IPS-18a (cell line): ENCODE data around the gene WDPCP.
"Not testable (repeated sequence)": the region's sequence is repeated elsewhere in the genome, so short reads cannot be mapped to it uniquely, and the experiment has no call there.

Experiments
- H3K27ac ChIP-seq: one replicate; pipeline ENCODE4 v1.5.1; 2013; ENCODE audit warnings: low read length
- H3K27me3 ChIP-seq: one replicate; pipeline ENCODE4 v1.6.1; 2013; ENCODE audit warnings: mild to moderate bottlenecking, low read length; ENCODE audit not compliant: control insufficient read depth, insufficient read depth
- H3K36me3 ChIP-seq: one replicate; pipeline ENCODE4 v1.6.1; 2013; ENCODE audit warnings: low read depth, low read length; ENCODE audit not compliant: control insufficient read depth
- H3K4me1 ChIP-seq: one replicate; pipeline ENCODE4 v1.6.1; 2013; ENCODE audit warnings: low read depth, low read length; ENCODE audit not compliant: control insufficient read depth
- H3K4me3 ChIP-seq: one replicate; pipeline ENCODE4 v1.5.1; 2013; ENCODE audit warnings: low read length
- H3K9ac ChIP-seq: one replicate; pipeline ENCODE4 v1.6.1; 2013; ENCODE audit warnings: mild to moderate bottlenecking, low read length, moderate library complexity
- H3K9me3 ChIP-seq: one replicate; pipeline ENCODE4 v1.6.1; 2013; ENCODE audit warnings: low read depth, low read length; ENCODE audit not compliant: control insufficient read depth

Gene WDPCP

GRCh38 chr2:63562751-63563150 lies 25.5 kb downstream of the WDPCP start:
- peaks cover 11% of the 10 kb centered on the region for H3K36me3 ChIP-seq
- no peak overlapping the region for H3K4me3 ChIP-seq
- H3K9me3 ChIP-seq, result no peaks in the 10 kb centered on the region
- H3K27ac ChIP-seq, result no peak overlapping the region
- no peaks in the 10 kb centered on the region for H3K27me3 ChIP-seq
- H3K4me1 ChIP-seq, result no peaks in the 10 kb centered on the region
- H3K9ac ChIP-seq, result no peak overlapping the region

DNA sequence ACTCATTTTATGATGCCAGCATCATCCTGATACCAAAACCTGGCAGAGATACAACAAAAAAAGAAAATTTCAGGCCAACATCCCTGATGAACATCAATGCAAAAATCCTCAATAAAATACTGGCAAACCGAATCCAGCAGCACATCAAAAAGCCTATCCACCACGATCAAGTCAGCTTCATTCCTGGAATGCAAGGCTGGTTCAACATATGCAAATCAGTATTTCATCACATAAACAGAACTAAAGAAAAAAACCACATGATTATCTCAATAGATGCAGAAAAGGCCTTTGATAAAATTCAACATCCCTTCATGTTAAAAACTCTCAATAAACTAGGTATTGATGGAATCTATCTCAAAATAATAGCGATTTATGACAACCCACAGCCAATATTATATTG lies 29.4 kb downstream of the WDPCP start:
- H3K4me3 ChIP-seq, H3K9me3 ChIP-seq, H3K9ac ChIP-seq, H3K27ac ChIP-seq, H3K4me1 ChIP-seq, H3K27me3 ChIP-seq: not testable (repeated sequence)
- peaks cover 11% of the 10 kb centered on the region for H3K36me3 ChIP-seq

DNA sequence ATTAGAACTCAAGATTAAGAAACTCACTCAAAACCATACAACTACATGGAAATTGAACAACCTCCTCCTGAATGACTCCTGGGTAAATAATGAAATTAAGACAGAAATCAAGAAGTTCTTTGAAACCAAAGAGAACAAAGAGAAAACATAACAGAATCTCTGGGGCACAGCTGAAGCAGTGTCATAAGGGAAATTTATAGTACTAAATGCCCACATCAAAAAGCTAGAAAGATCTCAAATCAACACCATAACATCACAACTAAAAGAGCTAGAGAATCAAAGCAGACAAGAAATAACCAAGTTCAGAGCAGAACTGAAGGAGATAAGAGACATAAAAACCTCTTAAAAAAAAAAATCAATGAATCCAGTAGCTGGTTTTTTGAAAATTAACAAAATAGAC lies 30.5 kb downstream of the WDPCP start:
- H3K4me1 ChIP-seq, H3K27me3 ChIP-seq, H3K36me3 ChIP-seq, H3K9ac ChIP-seq, H3K4me3 ChIP-seq, H3K27ac ChIP-seq, H3K9me3 ChIP-seq: not testable (repeated sequence)

DNA sequence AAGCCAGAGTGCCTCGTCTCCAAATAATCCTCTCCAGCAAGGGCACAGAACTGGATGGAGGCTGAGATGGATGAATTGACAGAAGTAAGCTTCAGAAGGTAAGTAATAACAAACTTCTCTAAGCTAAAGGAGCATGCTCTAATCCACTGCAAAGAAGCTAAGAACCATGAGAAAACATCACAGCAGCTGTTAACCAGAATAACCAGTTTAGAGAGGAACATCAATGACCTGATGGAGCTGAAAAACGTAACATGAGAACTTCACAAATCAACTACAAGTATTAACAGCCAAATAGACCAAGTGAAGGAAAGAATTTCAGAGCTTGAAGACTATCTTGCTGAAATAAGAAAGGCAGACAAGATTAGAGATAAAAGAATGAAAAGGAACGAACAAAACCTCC lies 32.3 kb downstream of the WDPCP start:
- H3K4me1 ChIP-seq, result peaks cover 3% of the 10 kb centered on the region
- H3K36me3 ChIP-seq, result no peaks in the 10 kb centered on the region
- no peak overlapping the region for H3K4me3 ChIP-seq
- no peak overlapping the region for H3K27ac ChIP-seq
- H3K27me3 ChIP-seq, result no peaks in the 10 kb centered on the region
- no peak overlapping the region for H3K9ac ChIP-seq
- H3K9me3 ChIP-seq, result no peaks in the 10 kb centered on the region

GRCh38 chr2:63555299-63555698 lies 33.0 kb downstream of the WDPCP start:
- H3K4me1 ChIP-seq, result peaks cover 3% of the 10 kb centered on the region
- no peaks in the 10 kb centered on the region for H3K36me3 ChIP-seq
- no peaks in the 10 kb centered on the region for H3K27me3 ChIP-seq
- H3K9me3 ChIP-seq, result no peaks in the 10 kb centered on the region
- no peak overlapping the region for H3K4me3 ChIP-seq
- H3K9ac ChIP-seq, result no peak overlapping the region
- no peak overlapping the region for H3K27ac ChIP-seq

DNA sequence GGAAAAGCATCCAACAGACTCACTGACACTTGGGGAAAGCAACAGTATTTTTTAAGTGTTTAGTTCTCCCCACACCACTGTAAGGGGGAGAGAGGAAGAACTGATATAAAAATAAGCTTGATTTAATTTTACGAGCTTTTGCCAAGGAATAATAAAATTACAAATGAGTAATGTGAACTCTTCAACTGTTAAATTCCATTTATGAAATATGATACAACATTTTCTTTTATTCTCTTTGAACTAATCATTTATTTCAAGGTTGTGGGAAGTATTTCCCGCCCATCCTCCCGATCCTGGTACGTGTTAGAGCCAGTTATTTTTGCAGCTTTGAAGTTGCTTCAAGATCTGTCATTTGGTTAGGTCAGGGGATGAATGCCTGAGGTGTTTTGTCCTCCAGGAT lies 35.2 kb downstream of the WDPCP start:
- Histone ChIP-seq H3K9ac (no peak overlapping the region), H3K27me3 (no peaks in the 10 kb centered on the region), H3K36me3 (no peaks in the 10 kb centered on the region), H3K4me3 (no peak overlapping the region), H3K27ac (no peak overlapping the region), H3K4me1 (peaks cover 3% of the 10 kb centered on the region), H3K9me3 (no peaks in the 10 kb centered on the region)

DNA sequence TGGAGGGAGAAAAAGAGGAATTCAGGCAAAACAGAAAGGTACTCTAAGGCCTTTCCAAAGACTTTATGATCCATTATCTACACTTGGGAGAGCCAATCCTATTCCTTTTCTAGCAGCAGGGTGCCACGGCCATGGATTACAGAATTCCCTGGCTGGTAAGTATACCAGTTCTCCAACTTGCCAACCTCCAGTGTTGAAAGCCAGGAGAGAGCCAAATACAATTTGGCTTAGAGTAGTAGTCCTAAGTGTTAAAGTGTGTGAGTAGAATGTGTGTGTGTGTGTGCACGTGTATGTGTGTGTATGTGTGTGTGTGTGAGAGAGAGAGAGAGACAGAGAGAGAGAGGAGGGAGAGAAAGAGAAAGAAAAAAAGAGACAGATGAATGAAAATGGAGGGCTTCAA lies 43.3 kb downstream of the WDPCP start:
- Histone ChIP-seq H3K4me1 (no peaks in the 10 kb centered on the region), H3K27me3 (no peaks in the 10 kb centered on the region), H3K4me3 (no peak overlapping the region), H3K9ac (no peak overlapping the region), H3K36me3 (no peaks in the 10 kb centered on the region), H3K27ac (no peak overlapping the region), H3K9me3 (no peaks in the 10 kb centered on the region)

DNA sequence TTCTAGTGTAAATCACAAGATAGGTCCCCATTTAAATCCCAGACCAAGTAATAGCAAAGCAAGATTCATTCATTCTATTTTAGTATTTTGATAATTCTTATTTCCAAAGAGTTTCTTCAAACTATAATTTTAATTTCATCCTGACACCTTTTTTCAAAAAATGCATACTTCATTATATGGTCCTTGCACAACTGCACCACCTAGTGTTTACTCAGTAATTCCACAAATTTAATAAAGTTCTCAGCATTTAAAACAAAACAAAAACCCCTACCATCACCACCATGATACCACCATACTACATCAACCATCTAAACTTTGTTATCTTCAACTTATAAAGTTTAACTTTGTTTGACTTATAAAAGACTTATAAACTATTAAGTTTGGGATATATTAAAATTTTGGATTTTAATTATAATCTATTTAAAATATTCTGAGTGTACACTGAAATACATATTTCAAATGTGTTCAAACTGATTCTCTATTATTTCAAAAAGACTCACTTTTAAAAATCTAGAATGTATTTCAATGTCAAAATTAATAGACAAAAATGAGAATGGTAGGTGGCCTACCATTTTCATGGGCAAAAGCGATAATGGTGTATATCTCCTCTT lies 44.2 kb downstream of the WDPCP start:
- no peak overlapping the region for H3K4me3 ChIP-seq
- no peaks in the 10 kb centered on the region for H3K36me3 ChIP-seq
- no peaks in the 10 kb centered on the region for H3K27me3 ChIP-seq
- H3K9ac ChIP-seq, result no peak overlapping the region
- no peaks in the 10 kb centered on the region for H3K4me1 ChIP-seq
- H3K9me3 ChIP-seq, result no peaks in the 10 kb centered on the region
- no peak overlapping the region for H3K27ac ChIP-seq

DNA sequence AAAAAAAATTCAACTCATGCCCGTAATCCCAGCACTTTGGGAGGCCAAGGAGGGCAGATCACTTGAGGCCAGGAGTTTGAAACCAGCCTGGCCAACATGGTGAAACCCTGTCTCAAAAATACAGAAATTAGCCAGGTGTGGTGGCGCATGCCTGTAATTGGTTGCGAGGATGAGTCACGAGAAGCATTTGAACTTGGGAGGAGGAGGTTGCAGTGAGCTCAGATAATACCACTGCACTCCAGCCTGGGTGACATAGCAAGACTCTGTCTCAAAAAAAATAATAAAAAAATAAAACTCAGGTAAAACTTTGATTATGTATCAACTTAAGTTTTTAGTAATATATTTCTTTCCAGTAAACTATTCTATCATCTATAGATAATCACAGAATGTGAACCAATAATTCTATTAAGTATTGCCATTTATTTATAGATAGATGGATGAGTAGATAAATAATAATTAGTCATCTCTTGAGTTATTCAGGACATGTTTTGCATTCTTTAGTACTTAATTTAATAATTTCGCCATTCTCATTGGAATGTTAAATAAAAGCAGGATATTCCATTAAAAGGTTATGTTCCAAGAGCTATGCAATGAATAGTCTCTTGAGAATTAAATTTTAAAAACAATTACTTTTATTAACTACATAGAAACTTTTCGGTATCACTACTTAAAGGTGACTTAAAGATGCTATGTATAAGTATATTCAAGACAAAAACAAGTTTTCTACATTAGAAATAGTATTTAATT lies 48.7 kb downstream of the WDPCP start:
- no peaks in the 10 kb centered on the region for H3K9me3 ChIP-seq
- no peak overlapping the region for H3K9ac ChIP-seq
- no peaks in the 10 kb centered on the region for H3K36me3 ChIP-seq
- H3K4me1 ChIP-seq, result no peaks in the 10 kb centered on the region
- H3K27me3 ChIP-seq, result no peaks in the 10 kb centered on the region
- H3K27ac ChIP-seq, result no peak overlapping the region
- H3K4me3 ChIP-seq, result no peak overlapping the region

DNA sequence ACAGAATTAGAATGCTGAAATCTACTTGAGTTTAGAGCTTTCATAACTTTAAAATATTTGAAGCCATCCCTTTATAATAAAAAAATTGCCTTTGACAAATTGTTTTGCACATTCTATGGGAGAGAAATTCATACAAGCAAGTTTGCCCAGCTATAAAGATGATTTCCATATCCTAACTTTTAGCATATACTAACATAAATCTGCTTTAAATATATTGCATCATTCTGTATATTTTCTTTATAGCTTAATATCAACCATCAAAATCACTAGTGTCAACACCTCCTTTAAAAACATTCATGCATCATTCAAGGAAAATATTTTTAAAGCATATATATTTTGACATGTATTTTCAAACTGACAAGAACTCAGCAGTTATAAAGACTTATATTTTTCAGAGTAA lies 49.9 kb downstream of the WDPCP start:
- Histone ChIP-seq H3K36me3 (no peaks in the 10 kb centered on the region), H3K27me3 (no peaks in the 10 kb centered on the region), H3K27ac (no peak overlapping the region), H3K4me3 (no peak overlapping the region), H3K9ac (no peak overlapping the region), H3K4me1 (no peaks in the 10 kb centered on the region), H3K9me3 (no peaks in the 10 kb centered on the region)

DNA sequence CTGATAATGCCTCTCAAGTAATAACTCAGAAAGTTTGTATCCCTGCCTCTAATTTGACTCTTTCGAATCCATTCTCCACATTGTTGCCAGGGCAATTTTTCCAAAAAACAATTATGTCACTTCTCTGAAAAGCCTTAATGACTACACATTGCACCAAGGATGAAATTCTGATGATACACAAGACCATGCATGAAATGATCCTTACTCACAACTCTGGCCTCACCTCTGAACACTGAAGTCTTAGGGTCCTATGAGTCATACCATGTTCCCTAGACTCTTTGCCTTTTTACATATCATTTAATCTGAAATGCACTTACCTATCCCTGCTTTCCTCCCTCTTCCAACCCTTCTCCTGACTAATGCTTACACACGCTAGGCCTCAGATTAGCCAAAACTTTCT lies 51.0 kb downstream of the WDPCP start:
- H3K4me3 ChIP-seq, result no peak overlapping the region
- no peak overlapping the region for H3K27ac ChIP-seq
- H3K4me1 ChIP-seq, result no peaks in the 10 kb centered on the region
- H3K9me3 ChIP-seq, result no peaks in the 10 kb centered on the region
- no peaks in the 10 kb centered on the region for H3K27me3 ChIP-seq
- H3K36me3 ChIP-seq, result no peaks in the 10 kb centered on the region
- H3K9ac ChIP-seq, result no peak overlapping the region

GRCh38 chr2:63530704-63531279 lies 57.5 kb downstream of the WDPCP start:
- Histone ChIP-seq H3K4me3 (no peak overlapping the region), H3K9ac (no peak overlapping the region), H3K36me3 (no peaks in the 10 kb centered on the region), H3K4me1 (no peaks in the 10 kb centered on the region), H3K27me3 (no peaks in the 10 kb centered on the region), H3K9me3 (peaks cover 10% of the 10 kb centered on the region), H3K27ac (no peak overlapping the region)
